Type B pancreatic cell (in vitro differentiated cells): ENCODE data around the gene OR5B17. TPM values are rescaled to one million over a fixed set of nuclear protein-coding genes. Genes with fewer than 3 reads are reported as not detected.

Experiments used
- DNase-seq: peaks from one replicate; pipeline ENCODE4 v3.0.0; 2021; ENCODE audit warnings: mixed read lengths; ENCODE audit not compliant: unreplicated experiment; ENCODE audit errors: extremely low spot score
- H3K27ac Mint-ChIP-seq: 2 replicates; pipeline ENCODE4 v1.8.0; 2021; ENCODE audit warnings: mild to moderate bottlenecking, mixed read lengths
- H3K27me3 Mint-ChIP-seq: 2 replicates; pipeline ENCODE4 v1.8.0; 2021; ENCODE audit warnings: mixed read lengths
- H3K36me3 Mint-ChIP-seq: 2 replicates; pipeline ENCODE4 v1.8.0; 2021; ENCODE audit warnings: mixed read lengths
- H3K4me1 Mint-ChIP-seq: one replicate; pipeline ENCODE4 v1.8.0; 2021; ENCODE audit warnings: mixed read lengths; ENCODE audit not compliant: unreplicated experiment
- H3K4me3 Mint-ChIP-seq: 2 replicates; pipeline ENCODE4 v1.8.0; 2021; ENCODE audit warnings: mild to moderate bottlenecking, mixed read lengths
- H3K9me3 Mint-ChIP-seq: 2 replicates; pipeline ENCODE4 v1.8.0; 2021; ENCODE audit warnings: mixed read lengths
- CTCF ChIP-seq: fragments of 200-600 bp; sonication (generic); conservative IDR thresholded peaks from 2 replicates; pipeline ENCODE4 v1.5.0; 2021; ENCODE audit warnings: antibody characterized with exemption, mild to moderate bottlenecking
- total RNA-seq: library from RNA; stranded (reverse); gene quantifications from 2 replicates; pipeline ENCODE4 v1.2.1, GENCODE V29; 2021; ENCODE audit warnings: low replicate concordance

Gene OR5B17
- total RNA-seq, 1 donor from 2014 or later = not detected

DNA sequence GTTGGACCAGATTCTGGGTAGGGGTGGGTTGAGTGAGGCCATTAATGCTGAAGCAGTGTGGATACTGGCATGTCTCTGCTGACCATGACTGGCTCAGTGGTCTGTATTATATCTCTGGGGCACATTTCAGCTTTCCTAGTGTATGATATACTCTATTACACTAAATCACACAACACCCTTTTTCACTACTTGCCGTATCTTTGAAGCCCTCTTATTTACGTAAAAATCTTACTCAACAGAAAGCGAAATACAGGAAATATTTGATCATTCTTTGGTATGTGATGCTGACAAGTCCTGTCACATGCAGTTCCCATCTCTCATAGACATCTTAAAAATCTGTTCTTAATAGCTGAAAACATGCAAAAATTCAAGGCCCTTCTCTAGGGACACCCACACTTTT lies 40.3 kb downstream of the OR5B17 start:
- Mint-ChIP-seq H3K9me3 (no peaks in the 10 kb centered on the region), H3K36me3 (no peaks in the 10 kb centered on the region), H3K4me3 (no peak overlapping the region), H3K27ac (no peak overlapping the region), H3K27me3 (no peaks in the 10 kb centered on the region), H3K4me1 (no peaks in the 10 kb centered on the region)
- DNase-seq = no peak
- no peak for TF ChIP-seq CTCF

- Mint-ChIP-seq H3K4me3 (no peak overlapping the region), H3K4me1 (no peaks in the 10 kb centered on the region), H3K9me3 (no peaks in the 10 kb centered on the region), H3K27ac (no peak overlapping the region), H3K36me3 (no peaks in the 10 kb centered on the region), H3K27me3 (no peaks in the 10 kb centered on the region)
- DNase-seq = no peak
- TF ChIP-seq CTCF = no peak
Observed at GRCh38 chr11:58316142-58316541, 42.7 kb downstream of the OR5B17 start.

Other genes with a start within 250 kb of the OR5B17 start
- gene OR9I1, start 233.5 kb downstream of the OR5B17 start, total RNA-seq = not detected in 2 replicates
- not detected in 2 replicates for gene OR9Q2, start 170.0 kb downstream of the OR5B17 start, total RNA-seq
- not detected in 2 replicates for gene OR1S2, start 154.9 kb downstream of the OR5B17 start, total RNA-seq
- gene OR1S1, start 146.3 kb downstream of the OR5B17 start, total RNA-seq = not detected in 2 replicates
- gene OR10Q1, start 130.2 kb downstream of the OR5B17 start, total RNA-seq = not detected in 2 replicates
- gene OR10W1, start 90.8 kb downstream of the OR5B17 start, total RNA-seq = not detected in 2 replicates
- gene OR5B3, start 47.8 kb upstream of the OR5B17 start, total RNA-seq = not detected in 2 replicates
- not detected in 2 replicates for gene OR5B2, start 69.1 kb upstream of the OR5B17 start, total RNA-seq
- gene OR5B12, start 83.2 kb upstream of the OR5B17 start, total RNA-seq = not detected in 2 replicates
- not detected in 2 replicates for gene OR5B21, start 149.0 kb upstream of the OR5B17 start, total RNA-seq
- gene LPXN, start 216.8 kb upstream of the OR5B17 start, total RNA-seq = 4.5 and 4.7 TPM in 2 replicates
- 39.6 and 43.6 TPM in 2 replicates for gene ZFP91, start 220.0 kb upstream of the OR5B17 start, total RNA-seq